MM.1S (cell line): ENCODE measurements around the gene TBC1D2.

ENCODE experiments used
- DNase-seq: peaks from one replicate; pipeline ENCODE4 v3.0.0-alpha.2; 2015
- H2AFZ ChIP-seq: fragments of 300-600 bp; sonication (generic); 2 replicates; pipeline ENCODE4 v1.6.0; 2016; ENCODE audit warnings: antibody characterized with exemption, low read length
- H3F3A ChIP-seq: fragments of 300-600 bp; sonication (generic); 2 replicates; pipeline ENCODE4 v1.6.1; 2016; ENCODE audit warnings: mild to moderate bottlenecking, antibody characterized with exemption, low read length, moderate library complexity, mixed read lengths; ENCODE audit not compliant: insufficient read depth
- H3K27ac ChIP-seq: fragments of 300-600 bp; sonication (generic); 2 replicates; pipeline ENCODE4 v1.5.1; 2016; ENCODE audit warnings: mild to moderate bottlenecking, low read length
- H3K27me3 ChIP-seq: fragments of 300-600 bp; sonication (generic); replicated peaks from 2 replicates; pipeline ENCODE4 v1.6.0; 2016; ENCODE audit warnings: low read length; ENCODE audit not compliant: insufficient read depth
- H3K36me3 ChIP-seq: fragments of 300-600 bp; sonication (generic); replicated peaks from 2 replicates; pipeline ENCODE4 v1.6.1; 2016; ENCODE audit warnings: mild to moderate bottlenecking, low read length, mixed read lengths; ENCODE audit not compliant: insufficient read depth
- H3K4me1 ChIP-seq: fragments of 300-600 bp; sonication (generic); 2 replicates; pipeline ENCODE4 v1.6.1; 2016; ENCODE audit warnings: low read length, mixed read lengths
- H3K4me2 ChIP-seq: fragments of 300-600 bp; sonication (generic); 2 replicates; pipeline ENCODE4 v1.6.0; 2016; ENCODE audit warnings: low read depth, low read length
- H3K4me3 ChIP-seq: fragments of 300-600 bp; sonication (generic); 2 replicates; pipeline ENCODE4 v1.5.1; 2016; ENCODE audit warnings: low read length, mixed read lengths
- H3K79me2 ChIP-seq: fragments of 300-600 bp; sonication (generic); 2 replicates; pipeline ENCODE4 v1.6.1; 2016; ENCODE audit warnings: mixed run types, low read length, mixed read lengths
- H3K9ac ChIP-seq: fragments of 300-600 bp; sonication (generic); 2 replicates; pipeline ENCODE4 v1.6.1; 2016; ENCODE audit warnings: low read length, mixed read lengths
- H3K9me2 ChIP-seq: fragments of 300-600 bp; sonication (generic); replicated peaks from 2 replicates; pipeline ENCODE4 v1.6.1; 2016; ENCODE audit warnings: mild to moderate bottlenecking, low read length, mixed read lengths; ENCODE audit not compliant: insufficient read depth
- H3K9me3 ChIP-seq: fragments of 300-600 bp; sonication (generic); replicated peaks from 2 replicates; pipeline ENCODE4 v1.6.1; 2016; ENCODE audit warnings: mild to moderate bottlenecking, low read length, mixed read lengths; ENCODE audit not compliant: insufficient read depth
- H4K20me1 ChIP-seq: fragments of 300-600 bp; sonication (generic); 2 replicates; pipeline ENCODE4 v1.6.1; 2016; ENCODE audit warnings: mild to moderate bottlenecking, low read length, moderate library complexity, mixed read lengths; ENCODE audit not compliant: insufficient read depth
- CTCF ChIP-seq: fragments of 300-600 bp; sonication (generic); IDR thresholded peaks from 2 replicates; pipeline ENCODE4 v1.5.1; 2016; ENCODE audit warnings: antibody characterized with exemption, low read length, mixed read lengths
- EZH2 ChIP-seq: fragments of 300-600 bp; sonication (generic); optimal IDR thresholded peaks from 2 replicates; pipeline ENCODE3; 2017; ENCODE audit warnings: low read depth, mild to moderate bottlenecking, antibody characterized with exemption, low read length, mixed read lengths
- EZH2phosphoT487 ChIP-seq: fragments of 300-600 bp; sonication (generic); IDR thresholded peaks from 2 replicates; pipeline ENCODE4 v1.6.1; 2018; ENCODE audit warnings: antibody characterized with exemption, low read length

TBC1D2 gene

DNA sequence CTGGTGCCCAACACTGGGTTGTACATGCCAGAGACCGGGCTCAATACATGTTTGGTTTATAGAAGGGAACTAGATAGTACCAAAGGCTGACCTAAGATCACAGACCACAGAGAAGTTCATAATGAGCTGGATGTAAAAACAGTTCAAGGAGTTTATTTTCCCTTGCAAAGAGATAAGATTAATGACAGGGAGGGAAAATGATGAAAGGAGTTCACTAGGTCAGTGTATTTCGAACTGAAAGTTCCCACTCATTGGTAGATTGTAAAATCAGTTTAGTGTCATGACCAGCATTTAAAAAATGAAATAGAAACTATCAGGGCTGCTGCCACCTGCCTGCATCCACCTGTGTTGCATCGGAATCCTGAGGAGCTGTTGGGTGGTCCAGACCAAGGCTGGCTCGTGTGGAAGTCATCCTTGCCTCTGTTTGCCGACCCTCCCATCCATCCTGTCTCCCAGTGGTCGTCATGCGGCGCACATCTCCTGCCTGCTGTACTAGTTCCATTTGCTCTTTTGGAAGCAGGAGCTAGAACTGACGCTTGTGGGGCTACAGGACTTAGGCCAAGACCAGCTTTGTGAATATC, 21.1 kb downstream of the TBC1D2 start:
- H3K9ac ChIP-seq, result no peak overlapping the region
- no peaks in the 10 kb centered on the region for H3K9me2 ChIP-seq
- DNase-seq, result no peak
- H3K27me3 ChIP-seq, result no peaks in the 10 kb centered on the region
- 0 out of 2 replicates have a peak overlapping the region, but pooled peaks have one; percentile 32 for H2AFZ ChIP-seq
- no peaks in the 10 kb centered on the region for H3K79me2 ChIP-seq
- H3K27ac ChIP-seq, result no peak overlapping the region
- H3K4me2 ChIP-seq, result no peak overlapping the region
- H4K20me1 ChIP-seq, result no peaks in the 10 kb centered on the region
- H3K9me3 ChIP-seq, result no peaks in the 10 kb centered on the region
- no peak overlapping the region for H3K4me3 ChIP-seq
- H3K36me3 ChIP-seq, result no peaks in the 10 kb centered on the region
- H3K4me1 ChIP-seq, result no peaks in the 10 kb centered on the region
- no peaks in the 10 kb centered on the region for H3F3A ChIP-seq
- TF ChIP-seq EZH2 (no peak), CTCF (no peak), EZH2phosphoT487 (no peak)

DNA sequence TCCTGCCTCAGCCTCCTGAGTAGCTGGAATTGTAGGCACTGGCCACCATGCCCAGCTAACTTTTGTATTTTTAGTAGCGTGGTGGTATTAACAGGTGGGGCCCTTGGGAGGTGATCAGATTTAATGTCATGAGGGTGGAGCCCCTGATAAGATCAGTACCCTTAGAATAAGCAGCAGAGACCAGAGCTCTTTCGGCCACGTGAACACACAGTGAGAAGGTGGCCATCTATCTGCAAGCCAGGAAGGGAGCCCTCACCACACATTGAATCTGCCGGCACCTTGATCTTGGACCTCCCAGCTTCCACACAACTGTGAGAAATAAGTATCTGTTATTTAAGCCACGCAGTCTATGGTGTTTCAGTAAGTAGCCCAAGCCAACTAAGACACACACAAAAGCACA, 22.5 kb downstream of the TBC1D2 start:
- H3K4me3 ChIP-seq, result no peak overlapping the region
- H3K9me2 ChIP-seq, result no peaks in the 10 kb centered on the region
- H3K4me2 ChIP-seq, result no peak overlapping the region
- no peak for TF ChIP-seq EZH2phosphoT487
- TF ChIP-seq EZH2, result no peak
- TF ChIP-seq CTCF, result no peak
- no peak overlapping the region for H3K27ac ChIP-seq
- no peaks in the 10 kb centered on the region for H3K79me2 ChIP-seq
- H3F3A ChIP-seq, result no peaks in the 10 kb centered on the region
- no peak for DNase-seq
- H4K20me1 ChIP-seq, result no peaks in the 10 kb centered on the region
- no peak overlapping the region for H2AFZ ChIP-seq
- no peaks in the 10 kb centered on the region for H3K4me1 ChIP-seq
- no peaks in the 10 kb centered on the region for H3K36me3 ChIP-seq
- H3K9ac ChIP-seq, result no peak overlapping the region
- no peaks in the 10 kb centered on the region for H3K9me3 ChIP-seq
- no peaks in the 10 kb centered on the region for H3K27me3 ChIP-seq

DNA sequence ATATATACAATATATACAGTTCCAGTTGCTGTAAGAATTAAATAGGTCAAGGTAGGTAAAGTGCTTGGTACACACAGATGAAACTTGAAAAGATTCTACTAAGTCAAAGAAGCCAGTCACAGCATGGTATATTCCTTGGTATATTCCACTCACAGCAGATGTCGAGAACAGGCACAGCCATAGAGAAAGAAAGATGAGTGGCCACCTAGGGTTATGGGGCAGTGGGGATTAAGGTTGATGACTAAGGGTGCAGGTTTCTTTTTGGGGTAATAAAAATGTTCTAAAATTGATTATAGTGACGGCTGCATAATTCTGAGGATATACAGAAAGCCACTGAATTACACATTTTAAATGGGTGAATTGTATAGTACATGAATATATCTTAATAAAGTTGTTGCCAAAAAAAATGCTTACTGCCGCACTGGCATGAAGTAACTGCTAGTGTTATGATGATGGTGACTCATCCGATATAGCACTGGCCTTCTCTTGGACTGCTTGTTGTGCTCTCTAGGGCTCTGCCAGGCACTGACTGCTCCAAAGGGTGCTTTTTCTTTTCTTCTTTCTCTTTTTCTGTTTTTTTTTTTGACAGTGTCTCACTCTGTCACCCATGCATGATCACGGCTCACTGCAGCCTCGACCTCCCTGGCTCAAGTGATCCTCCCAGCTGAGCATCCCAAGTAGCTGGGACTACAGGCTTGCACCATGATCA, 23.5 kb downstream of the TBC1D2 start:
- Histone ChIP-seq H3K27me3 (no peaks in the 10 kb centered on the region), H3K4me2 (no peak overlapping the region), H3K4me1 (no peaks in the 10 kb centered on the region), H3F3A (no peaks in the 10 kb centered on the region), H4K20me1 (no peaks in the 10 kb centered on the region), H3K9me2 (no peaks in the 10 kb centered on the region), H3K36me3 (no peaks in the 10 kb centered on the region), H3K4me3 (no peak overlapping the region), H3K79me2 (no peaks in the 10 kb centered on the region), H3K9me3 (no peaks in the 10 kb centered on the region), H3K27ac (no peak overlapping the region), H2AFZ (no peak overlapping the region), H3K9ac (no peak overlapping the region)
- TF ChIP-seq CTCF, result no peak
- TF ChIP-seq EZH2phosphoT487, result no peak
- DNase-seq, result no peak
